HG02642 (cell line): ENCODE measurements around the gene DAZ3.
"Not testable (repeated sequence)": the region's sequence is repeated elsewhere in the genome, so short reads cannot be mapped to it uniquely, and the experiment has no call there.

Experiments
- ATAC-seq: cut with Tn5 transposase; IDR thresholded peaks from one replicate; pipeline ENCODE4 v1.9.1; 2021; ENCODE audit warnings: mild to moderate bottlenecking; ENCODE audit not compliant: unreplicated experiment, poor library complexity

Gene DAZ3, protein sequence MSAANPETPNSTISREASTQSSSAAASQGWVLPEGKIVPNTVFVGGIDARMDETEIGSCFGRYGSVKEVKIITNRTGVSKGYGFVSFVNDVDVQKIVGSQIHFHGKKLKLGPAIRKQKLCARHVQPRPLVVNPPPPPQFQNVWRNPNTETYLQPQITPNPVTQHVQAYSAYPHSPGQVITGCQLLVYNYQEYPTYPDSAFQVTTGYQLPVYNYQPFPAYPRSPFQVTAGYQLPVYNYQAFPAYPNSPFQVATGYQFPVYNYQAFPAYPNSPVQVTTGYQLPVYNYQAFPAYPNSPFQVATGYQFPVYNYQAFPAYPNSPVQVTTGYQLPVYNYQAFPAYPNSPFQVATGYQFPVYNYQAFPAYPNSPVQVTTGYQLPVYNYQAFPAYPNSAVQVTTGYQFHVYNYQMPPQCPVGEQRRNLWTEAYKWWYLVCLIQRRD

DNA sequence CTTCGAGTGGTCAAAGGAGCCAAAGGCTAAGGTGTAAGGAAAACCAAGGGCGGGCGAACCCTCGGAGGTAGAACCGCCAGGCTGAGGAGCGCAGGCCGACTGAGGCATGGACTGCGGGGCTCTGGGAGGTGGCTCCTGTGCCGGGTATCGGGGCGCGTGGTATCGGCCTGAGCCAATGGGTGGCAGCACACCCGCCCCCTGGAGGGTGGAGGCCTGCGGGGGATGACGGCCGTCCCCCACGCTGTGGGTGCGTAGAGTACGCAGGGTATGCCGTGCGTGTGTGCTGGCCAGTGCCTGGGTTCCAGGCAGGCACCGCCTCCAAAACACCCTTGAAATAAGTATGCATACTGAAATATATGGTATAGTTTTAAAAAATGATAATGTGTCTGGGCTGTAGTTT is at the start of gene DAZ3:
Gene DAZ3, minus strand, starts transcription at position 101 of the 400 bp plus-strand sequence. CDS start 208 bp downstream, outside the sequence.
- not testable (repeated sequence) for ATAC-seq

DNA sequence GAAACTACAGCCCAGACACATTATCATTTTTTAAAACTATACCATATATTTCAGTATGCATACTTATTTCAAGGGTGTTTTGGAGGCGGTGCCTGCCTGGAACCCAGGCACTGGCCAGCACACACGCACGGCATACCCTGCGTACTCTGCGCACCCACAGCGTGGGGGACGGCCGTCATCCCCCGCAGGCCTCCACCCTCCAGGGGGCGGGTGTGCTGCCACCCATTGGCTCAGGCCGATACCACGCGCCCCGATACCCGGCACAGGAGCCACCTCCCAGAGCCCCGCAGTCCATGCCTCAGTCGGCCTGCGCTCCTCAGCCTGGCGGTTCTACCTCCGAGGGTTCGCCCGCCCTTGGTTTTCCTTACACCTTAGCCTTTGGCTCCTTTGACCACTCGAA is 20.4 kb upstream of the DAZ3 start, which contains the start of gene DAZ4:
Gene DAZ4, plus strand, starts transcription at position 301 of the 400 bp plus-strand sequence. CDS start 208 bp downstream, outside the sequence.
- ATAC-seq = not testable (repeated sequence)

DNA sequence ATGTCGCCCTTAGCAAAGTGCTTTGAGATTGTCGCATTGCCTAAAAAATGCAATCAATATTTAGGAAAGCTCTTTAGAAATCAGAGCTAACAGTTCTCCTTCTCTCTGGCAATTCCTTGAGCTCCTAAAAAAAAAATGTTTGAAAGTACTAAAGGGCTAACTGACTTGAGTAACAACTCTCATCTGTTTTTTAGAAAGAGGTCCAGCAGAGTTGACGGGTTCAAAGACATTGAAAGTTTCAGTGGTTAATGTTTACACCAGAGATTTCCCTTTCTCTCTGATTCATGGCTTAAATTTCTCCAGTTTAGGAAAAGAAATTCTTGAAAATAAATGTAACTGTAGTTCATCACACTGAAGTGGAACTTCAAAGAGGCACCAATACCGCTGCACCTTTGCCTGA is 11.9 kb upstream of the DAZ3 start:
- ATAC-seq = not testable (repeated sequence)

GRCh38 chrY:24824184-24824879 is 11.1 kb upstream of the DAZ3 start:
- ATAC-seq = not testable (repeated sequence)

DNA sequence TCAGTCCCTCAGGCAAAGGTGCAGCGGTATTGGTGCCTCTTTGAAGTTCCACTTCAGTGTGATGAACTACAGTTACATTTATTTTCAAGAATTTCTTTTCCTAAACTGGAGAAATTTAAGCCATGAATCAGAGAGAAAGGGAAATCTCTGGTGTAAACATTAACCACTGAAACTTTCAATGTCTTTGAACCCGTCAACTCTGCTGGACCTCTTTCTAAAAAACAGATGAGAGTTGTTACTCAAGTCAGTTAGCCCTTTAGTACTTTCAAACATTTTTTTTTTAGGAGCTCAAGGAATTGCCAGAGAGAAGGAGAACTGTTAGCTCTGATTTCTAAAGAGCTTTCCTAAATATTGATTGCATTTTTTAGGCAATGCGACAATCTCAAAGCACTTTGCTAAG is 8.6 kb upstream of the DAZ3 start:
- ATAC-seq = not testable (repeated sequence)
